CD14-positive monocyte (primary cell): ENCODE results near the gene APEX2. TPM values are rescaled to one million over a fixed set of nuclear protein-coding genes. Genes with fewer than 3 reads are reported as not detected.

Source experiments
- DNase-seq, 3 donors: peaks; one replicate each; pipeline ENCODE4 v3.0.0-alpha.2; 2011 to 2022
- H2AFZ ChIP-seq: 2 replicates; pipeline ENCODE4 v1.6.0; 2012; ENCODE audit warnings: mild to moderate bottlenecking, low read depth, low read length, inconsistent platforms; ENCODE audit not compliant: insufficient read depth, poor library complexity, severe bottlenecking
- H3K27ac ChIP-seq, 2 donors: 1 replicate in 1 of 2; 2 replicates in 1 of 2; pipeline ENCODE4 v1.5.1; 2012 to 2013; ENCODE audit warnings: low read length in 2 of 2, control low read depth in 1 of 2, inconsistent platforms in 1 of 2, low read depth in 1 of 2, mild to moderate bottlenecking in 1 of 2
- H3K27me3 ChIP-seq, 2 donors: one replicate each; pipeline versions ENCODE4 v1.6.0 to v1.6.1; 2011 to 2013; ENCODE audit warnings: low read length in 2 of 2; ENCODE audit not compliant: control insufficient read depth in 2 of 2, insufficient read depth in 2 of 2
- H3K36me3 ChIP-seq, 2 donors: replicated peaks in 1 of 2; 1 replicate in 1 of 2; 2 replicates in 1 of 2; pipeline versions ENCODE4 v1.5.1 to v1.6.1; 2012 to 2013; ENCODE audit warnings: low read length in 2 of 2, control low read depth in 1 of 2, inconsistent platforms in 1 of 2, mild to moderate bottlenecking in 1 of 2; ENCODE audit not compliant: insufficient read depth in 2 of 2, control insufficient read depth in 1 of 2
- H3K4me1 ChIP-seq, 2 donors: 1 replicate in 1 of 2; 2 replicates in 1 of 2; pipeline versions ENCODE4 v1.5.1 to v1.6.1; 2012 to 2013; ENCODE audit warnings: low read length in 2 of 2, control low read depth in 1 of 2, inconsistent platforms in 1 of 2, mild to moderate bottlenecking in 1 of 2, moderate library complexity in 1 of 2; ENCODE audit not compliant: insufficient read depth in 2 of 2, control insufficient read depth in 1 of 2
- H3K4me2 ChIP-seq: replicated peaks from 2 replicates; pipeline ENCODE3; 2012; ENCODE audit warnings: low read length, moderate library complexity, mild to moderate bottlenecking; ENCODE audit not compliant: poor library complexity, severe bottlenecking; ENCODE audit errors: extremely low read depth
- H3K4me3 ChIP-seq, 3 experiments: fragments of 200-600 bp in 1 of 3; sonication (generic) in 1 of 3; replicated peaks in 1 of 3; 1 replicate in 2 of 3; 2 replicates in 1 of 3; pipeline ENCODE4 v1.5.1; 2011 to 2013; ENCODE audit warnings: low read length in 3 of 3, mild to moderate bottlenecking in 3 of 3, control low read depth in 2 of 3, low read depth in 2 of 3, inconsistent platforms in 1 of 3, moderate library complexity in 1 of 3
- H3K79me2 ChIP-seq: 2 replicates; pipeline ENCODE4 v1.6.0; 2012; ENCODE audit warnings: mild to moderate bottlenecking, control low read depth, inconsistent platforms, low read length, moderate library complexity; ENCODE audit not compliant: insufficient read depth
- H3K9ac ChIP-seq: 2 replicates; pipeline ENCODE4 v1.6.0; 2017; ENCODE audit warnings: low read length, mild to moderate bottlenecking; ENCODE audit not compliant: insufficient read depth, poor library complexity, severe bottlenecking
- H3K9me3 ChIP-seq, 2 donors: replicated peaks in 1 of 2; 1 replicate in 1 of 2; 2 replicates in 1 of 2; pipeline versions ENCODE4 v1.5.1 to v1.6.1; 2012 to 2013; ENCODE audit warnings: low read length in 2 of 2, control low read depth in 1 of 2; ENCODE audit not compliant: control insufficient read depth in 1 of 2, insufficient read depth in 1 of 2
- H4K20me1 ChIP-seq: 2 replicates; pipeline ENCODE4 v1.6.0; 2012; ENCODE audit warnings: mild to moderate bottlenecking, low read length, control low read depth, moderate library complexity; ENCODE audit not compliant: insufficient read depth
- H3K27ac Mint-ChIP-seq, 7 donors: one replicate each; pipeline ENCODE4 v1.8.0; 2020; ENCODE audit warnings: mild to moderate bottlenecking in 7 of 7, mixed read lengths in 7 of 7, moderate library complexity in 6 of 7, inconsistent platforms in 2 of 7
- H3K27me3 Mint-ChIP-seq, 3 donors: one replicate each; pipeline ENCODE4 v1.8.0; 2021 to 2022; ENCODE audit warnings: low read depth in 3 of 3, mild to moderate bottlenecking in 3 of 3, mixed read lengths in 3 of 3, moderate library complexity in 3 of 3, inconsistent platforms in 1 of 3
- H3K36me3 Mint-ChIP-seq, 2 donors: one replicate each; pipeline ENCODE4 v1.8.0; 2020; ENCODE audit warnings: mixed read lengths in 2 of 2, inconsistent platforms in 1 of 2, mild to moderate bottlenecking in 1 of 2
- H3K4me1 Mint-ChIP-seq: one replicate; pipeline ENCODE4 v1.8.0; 2020; ENCODE audit warnings: mild to moderate bottlenecking, mixed read lengths
- H3K4me3 Mint-ChIP-seq, 2 donors: one replicate each; pipeline ENCODE4 v1.8.0; 2020; ENCODE audit warnings: mild to moderate bottlenecking in 2 of 2, mixed read lengths in 2 of 2, moderate library complexity in 1 of 2
- H3K9me3 Mint-ChIP-seq, 7 donors: one replicate each; pipeline ENCODE4 v1.8.0; 2020 to 2022; ENCODE audit warnings: mixed read lengths in 7 of 7, mild to moderate bottlenecking in 6 of 7, moderate library complexity in 6 of 7, inconsistent platforms in 2 of 7
- WGBS: methylation state at CpG from one replicate; pipeline ENCODE4 v1.1.5; 2013; ENCODE audit warnings: missing lambda C conversion rate; ENCODE audit not compliant: insufficient coverage; 5-methylcytosine and 5-hydroxymethylcytosine counted together
- intact Hi-C, 2 donors: fragments of 100-400 bp; cut with micrococcal nuclease; formaldehyde crosslinking; loops; one replicate each; pipeline versions ENCODE4 v1.15.0 to v1.15.1; 2023
- polyA plus RNA-seq, 3 donors: library from polyadenylated mRNA; depleted of rRNA in 1 of 3; unstranded in 2 of 3; stranded (reverse) in 1 of 3; fragments of 300-500 nt in 2 of 3; fragments of >200 nt in 1 of 3; fragmentation: Illumina TruSeq in 2 of 3; gene quantifications; 1 replicate in 2 of 3; 2 replicates in 1 of 3; pipeline ENCODE4 v1.2.3, GENCODE V29; 2012 to 2021
- TF ChIP-seq, protein P1 (sequence below): fragments of 200-600 bp; IDR thresholded peaks from one replicate; pipeline ENCODE4 v1.8.0; 2022; ENCODE audit warnings: antibody characterized with exemption, mild to moderate bottlenecking

The APEX2 gene
- polyA plus RNA-seq, 3 donors: 13.3 to 17.8 (median 14.4) TPM

DNA sequence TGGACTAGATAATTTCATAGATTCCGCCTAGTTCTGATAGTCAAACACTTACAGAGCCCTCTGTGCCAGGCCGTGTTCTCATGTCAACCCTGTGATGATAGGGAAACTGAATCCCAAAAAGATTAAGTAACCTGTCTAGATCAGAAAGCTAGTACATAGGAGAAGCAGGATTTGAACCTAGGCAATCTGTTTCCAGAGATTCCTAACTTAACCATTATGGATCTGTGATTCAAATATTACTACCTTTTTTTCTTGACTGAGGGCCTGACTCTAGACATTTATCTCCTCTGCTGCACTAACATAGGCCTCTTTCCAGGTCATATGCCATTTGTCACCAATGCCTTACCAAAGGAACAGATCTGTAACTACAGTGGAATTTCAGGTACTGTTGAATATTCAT, 29.1 kb downstream of the APEX2 start:
- H3K36me3 ChIP-seq: no peaks in the 10 kb centered on the region
- H2AFZ ChIP-seq: no peak overlapping the region
- no peaks in the 10 kb centered on the region for H3K79me2 ChIP-seq
- peaks cover 0 to 5% (median 0%) of the 10 kb centered on the region in 7 donors for H3K9me3 Mint-ChIP-seq
- no peak overlapping the region for H3K4me3 Mint-ChIP-seq
- H3K36me3 Mint-ChIP-seq: no peaks in the 10 kb centered on the region
- no peak overlapping the region for H3K27ac ChIP-seq
- H3K9me3 ChIP-seq: no peaks in the 10 kb centered on the region
- TF ChIP-seq, protein P1, sequence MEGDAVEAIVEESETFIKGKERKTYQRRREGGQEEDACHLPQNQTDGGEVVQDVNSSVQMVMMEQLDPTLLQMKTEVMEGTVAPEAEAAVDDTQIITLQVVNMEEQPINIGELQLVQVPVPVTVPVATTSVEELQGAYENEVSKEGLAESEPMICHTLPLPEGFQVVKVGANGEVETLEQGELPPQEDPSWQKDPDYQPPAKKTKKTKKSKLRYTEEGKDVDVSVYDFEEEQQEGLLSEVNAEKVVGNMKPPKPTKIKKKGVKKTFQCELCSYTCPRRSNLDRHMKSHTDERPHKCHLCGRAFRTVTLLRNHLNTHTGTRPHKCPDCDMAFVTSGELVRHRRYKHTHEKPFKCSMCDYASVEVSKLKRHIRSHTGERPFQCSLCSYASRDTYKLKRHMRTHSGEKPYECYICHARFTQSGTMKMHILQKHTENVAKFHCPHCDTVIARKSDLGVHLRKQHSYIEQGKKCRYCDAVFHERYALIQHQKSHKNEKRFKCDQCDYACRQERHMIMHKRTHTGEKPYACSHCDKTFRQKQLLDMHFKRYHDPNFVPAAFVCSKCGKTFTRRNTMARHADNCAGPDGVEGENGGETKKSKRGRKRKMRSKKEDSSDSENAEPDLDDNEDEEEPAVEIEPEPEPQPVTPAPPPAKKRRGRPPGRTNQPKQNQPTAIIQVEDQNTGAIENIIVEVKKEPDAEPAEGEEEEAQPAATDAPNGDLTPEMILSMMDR: no peak
- WGBS: no CpG with 5 or more reads among the region's 2 CpGs
- H3K27me3 Mint-ChIP-seq: peaks cover 0 to 9% (median 0%) of the 10 kb centered on the region in 3 donors
- H3K4me1 Mint-ChIP-seq: no peaks in the 10 kb centered on the region
- intact Hi-C loops: no loop called here
- H3K27ac Mint-ChIP-seq: no peak overlapping the region
- H3K4me2 ChIP-seq: no peak overlapping the region
- H3K4me3 ChIP-seq: no peak overlapping the region
- H3K4me1 ChIP-seq: no peaks in the 10 kb centered on the region
- no peak overlapping the region for H3K9ac ChIP-seq
- no peak for DNase-seq
- H4K20me1 ChIP-seq: no peaks in the 10 kb centered on the region
- H3K27me3 ChIP-seq: no peaks in the 10 kb centered on the region

- Histone ChIP-seq H4K20me1 (no peaks in the 10 kb centered on the region), H2AFZ (no peak within 1 kb of the TSS), H3K36me3 (no peaks in the 10 kb centered on the region), H3K27ac (no peak within 1 kb of the TSS), H3K79me2 (no peaks in the 10 kb centered on the region), H3K27me3 (no peaks in the 10 kb centered on the region), H3K4me2 (no peak within 1 kb of the TSS), H3K9ac (no peak within 1 kb of the TSS), H3K4me3 (no peak within 1 kb of the TSS), H3K4me1 (no peaks in the 10 kb centered on the region), H3K9me3 (no peaks in the 10 kb centered on the region)
- TF ChIP-seq, protein P1: no peak
- Mint-ChIP-seq H3K4me1 (no peaks in the 10 kb centered on the region), H3K36me3 (no peaks in the 10 kb centered on the region), H3K4me3 (no peak within 1 kb of the TSS), H3K27me3 (peaks cover 0 to 9% (median 0%) of the 10 kb centered on the region in 3 donors), H3K27ac (no peak within 1 kb of the TSS), H3K9me3 (peaks cover 0 to 5% (median 0%) of the 10 kb centered on the region in 7 donors)
- intact Hi-C loops: no loop called here
- no CpG with 5 or more reads among the region's 7 CpGs for WGBS
- DNase-seq: no peak
These were observed 30.4 kb downstream of the APEX2 start, which contains the start of gene ALAS2 for GRCh38 chrX:55030271-55031205. TSS of gene ALAS2 (minus strand) at chrX:55030977. CDS start at chrX:55026000, 4,977 bp downstream.
